ENCODE results near the gene TMEM273. TPM values are rescaled to one million over a fixed set of nuclear protein-coding genes. Genes with fewer than 3 reads are reported as not detected.

TMEM273 gene
- total and polyA plus RNA-seq, 8 donors: 0.91 to 7.5 (median 2.7) TPM

DNA sequence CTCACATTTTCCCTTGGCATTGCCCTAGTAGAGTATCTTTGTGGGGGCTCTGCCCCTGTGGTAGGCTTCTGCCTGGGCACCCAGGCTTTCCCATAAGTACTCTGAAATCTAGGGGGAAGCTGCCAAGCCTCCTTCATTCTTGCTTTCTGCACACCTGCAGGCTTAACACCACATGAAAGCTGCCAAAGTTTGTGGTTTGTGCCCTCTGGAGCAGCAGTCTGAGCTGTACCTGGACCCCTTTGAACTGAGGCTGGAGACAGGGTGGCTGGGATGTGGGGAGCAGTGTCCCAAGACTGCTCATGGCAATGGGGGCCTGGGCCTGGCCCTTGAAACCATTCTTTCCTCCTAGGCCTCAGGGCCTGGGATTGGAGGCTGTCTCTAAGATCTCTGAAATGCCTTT is 35.0 kb upstream of the TMEM273 start:
- no peak overlapping the region for H3K27ac ChIP-seq
- FAIRE-seq (no peak), DNase-seq (no peak), ATAC-seq (no peak)
- H3K9me3 ChIP-seq: no peaks in the 10 kb centered on the region
- no peaks in the 10 kb centered on the region for H3K4me1 ChIP-seq
- no peaks in the 10 kb centered on the region for H3K36me3 ChIP-seq
- intact Hi-C loops (cut with DNase I): no loop called here
- no peak overlapping the region for H3K4me3 ChIP-seq
- no peaks in the 10 kb centered on the region for H3K27me3 ChIP-seq
- TF ChIP-seq, protein P1, sequence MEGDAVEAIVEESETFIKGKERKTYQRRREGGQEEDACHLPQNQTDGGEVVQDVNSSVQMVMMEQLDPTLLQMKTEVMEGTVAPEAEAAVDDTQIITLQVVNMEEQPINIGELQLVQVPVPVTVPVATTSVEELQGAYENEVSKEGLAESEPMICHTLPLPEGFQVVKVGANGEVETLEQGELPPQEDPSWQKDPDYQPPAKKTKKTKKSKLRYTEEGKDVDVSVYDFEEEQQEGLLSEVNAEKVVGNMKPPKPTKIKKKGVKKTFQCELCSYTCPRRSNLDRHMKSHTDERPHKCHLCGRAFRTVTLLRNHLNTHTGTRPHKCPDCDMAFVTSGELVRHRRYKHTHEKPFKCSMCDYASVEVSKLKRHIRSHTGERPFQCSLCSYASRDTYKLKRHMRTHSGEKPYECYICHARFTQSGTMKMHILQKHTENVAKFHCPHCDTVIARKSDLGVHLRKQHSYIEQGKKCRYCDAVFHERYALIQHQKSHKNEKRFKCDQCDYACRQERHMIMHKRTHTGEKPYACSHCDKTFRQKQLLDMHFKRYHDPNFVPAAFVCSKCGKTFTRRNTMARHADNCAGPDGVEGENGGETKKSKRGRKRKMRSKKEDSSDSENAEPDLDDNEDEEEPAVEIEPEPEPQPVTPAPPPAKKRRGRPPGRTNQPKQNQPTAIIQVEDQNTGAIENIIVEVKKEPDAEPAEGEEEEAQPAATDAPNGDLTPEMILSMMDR (IDR thresholded peaks at IDR 0.05): no peak

DNA sequence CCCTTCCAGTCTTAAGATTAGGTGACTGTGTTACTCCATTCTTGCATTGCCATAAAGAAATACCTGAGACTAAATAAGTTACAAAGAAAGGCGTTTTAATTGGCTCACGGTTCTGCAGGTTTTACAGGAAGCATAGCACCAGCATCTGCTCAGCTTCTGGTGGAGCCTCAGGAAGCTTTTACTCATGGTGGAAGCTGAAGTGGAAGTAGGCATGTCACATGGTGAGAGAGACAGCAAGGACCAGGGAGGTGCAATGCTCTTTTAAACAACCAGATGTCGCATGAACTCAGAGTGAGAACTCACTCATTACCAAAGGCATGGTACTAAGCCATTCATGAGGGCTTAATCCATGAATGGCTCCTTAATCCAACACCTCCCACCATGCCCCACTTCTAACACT is 34.0 kb upstream of the TMEM273 start:
- no peaks in the 10 kb centered on the region for H3K4me1 ChIP-seq
- no peak overlapping the region for H3K4me3 ChIP-seq
- no peaks in the 10 kb centered on the region for H3K9me3 ChIP-seq
- no peak for ATAC-seq
- TF ChIP-seq, protein P1 (IDR thresholded peaks at IDR 0.05): no peak
- no peak overlapping the region for H3K27ac ChIP-seq
- intact Hi-C loops (cut with DNase I): no loop called here
- H3K36me3 ChIP-seq: no peaks in the 10 kb centered on the region
- no peak for DNase-seq
- 82 to 83% methylated on average over 3 of the region's 3 CpGs for WGBS, 2 donors
- no peak for FAIRE-seq
- H3K27me3 ChIP-seq: no peaks in the 10 kb centered on the region

DNA sequence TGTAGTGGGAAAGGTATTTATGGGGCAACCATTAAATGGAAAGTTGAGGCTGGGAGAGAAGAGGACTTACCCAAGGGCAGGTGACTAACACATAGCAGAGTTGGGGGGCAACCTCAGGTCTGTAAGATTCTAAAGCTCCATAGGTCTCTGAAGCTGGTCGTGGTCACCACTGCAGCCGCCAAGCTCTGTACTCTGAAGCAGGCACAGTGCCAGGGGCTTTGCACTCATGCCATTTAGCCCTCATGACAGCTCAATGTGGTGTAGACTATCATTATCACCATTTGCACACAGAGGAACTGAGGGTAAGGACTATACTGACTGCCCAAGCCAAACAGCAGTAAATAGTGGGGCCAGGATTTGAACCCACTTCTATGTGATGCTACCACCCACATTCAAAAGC is 32.5 kb upstream of the TMEM273 start:
- Histone ChIP-seq H3K4me1 (no peaks in the 10 kb centered on the region), H3K27me3 (no peaks in the 10 kb centered on the region), H3K36me3 (no peaks in the 10 kb centered on the region), H3K27ac (no peak overlapping the region), H3K9me3 (no peaks in the 10 kb centered on the region), H3K4me3 (no peak overlapping the region)
- FAIRE-seq: no peak
- intact Hi-C loops (cut with DNase I): no loop called here
- TF ChIP-seq, protein P1 (IDR thresholded peaks at IDR 0.05): no peak
- WGBS, 2 donors: 69 to 71% methylated on average over 2 of the region's 2 CpGs
- DNase-seq: no peak
- ATAC-seq: no peak

DNA sequence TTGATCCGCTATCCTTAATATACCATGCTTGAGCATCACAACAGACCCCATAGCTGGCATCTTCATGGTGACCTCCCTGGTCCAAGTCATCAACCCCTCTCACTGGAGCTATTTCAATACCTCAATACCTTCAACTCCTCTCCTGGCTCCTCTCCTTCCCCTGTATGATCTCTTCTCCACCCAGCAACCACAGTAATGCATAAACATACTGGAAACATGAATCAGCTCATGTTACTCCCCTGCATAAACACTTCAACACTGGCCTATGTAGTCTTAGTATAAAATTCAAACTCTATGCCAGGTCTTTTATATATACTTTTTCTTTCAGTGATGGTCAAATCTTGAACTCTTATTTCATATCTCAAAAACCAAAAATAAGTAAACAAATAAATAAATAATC is 31.8 kb upstream of the TMEM273 start:
- TF ChIP-seq, protein P1 (IDR thresholded peaks at IDR 0.05): no peak
- H3K27ac ChIP-seq: no peak overlapping the region
- 90 to 97% methylated on average over 1 of the region's 1 CpG for WGBS, 2 donors
- no peaks in the 10 kb centered on the region for H3K27me3 ChIP-seq
- no peaks in the 10 kb centered on the region for H3K36me3 ChIP-seq
- no peak overlapping the region for H3K4me3 ChIP-seq
- no peaks in the 10 kb centered on the region for H3K9me3 ChIP-seq
- ATAC-seq (no peak), DNase-seq (no peak), FAIRE-seq (no peak)
- intact Hi-C loops (cut with DNase I): no loop called here
- H3K4me1 ChIP-seq: no peaks in the 10 kb centered on the region

DNA sequence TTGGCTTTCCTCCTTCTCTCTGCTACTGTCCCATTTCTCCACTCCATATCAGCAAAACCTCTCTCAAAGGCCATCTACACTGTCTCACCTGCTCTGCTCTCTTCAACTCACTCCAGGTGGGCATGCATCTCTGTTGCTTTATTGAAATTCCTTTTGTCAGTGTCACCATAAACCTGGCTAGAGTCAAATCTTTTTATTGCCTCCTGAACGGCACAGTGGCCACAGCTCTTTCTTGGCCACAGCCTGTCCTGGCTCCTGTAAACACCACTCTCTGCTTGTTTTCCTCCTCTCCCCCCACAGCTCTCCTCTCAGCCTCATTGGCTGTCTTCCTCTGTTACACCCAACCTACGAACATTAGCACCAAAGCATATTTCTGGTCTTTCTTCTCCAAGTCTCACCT is 31.1 kb upstream of the TMEM273 start:
- H3K27ac ChIP-seq: no peak overlapping the region
- no peaks in the 10 kb centered on the region for H3K9me3 ChIP-seq
- no peak for ATAC-seq
- TF ChIP-seq, protein P1 (IDR thresholded peaks at IDR 0.05): no peak
- no peaks in the 10 kb centered on the region for H3K4me1 ChIP-seq
- intact Hi-C loops (cut with DNase I): no loop called here
- no peak overlapping the region for H3K4me3 ChIP-seq
- H3K27me3 ChIP-seq: no peaks in the 10 kb centered on the region
- no peak for FAIRE-seq
- H3K36me3 ChIP-seq: no peaks in the 10 kb centered on the region
- 38 to 39% methylated on average over 2 of the region's 2 CpGs for WGBS, 2 donors
- no peak for DNase-seq

Measured in pancreas (tissue), 10 donors.